Nephron progenitor cell (in vitro differentiated cells): ENCODE data around the gene OLFML2A.

Source experiments
- DNase-seq: peaks from one replicate; pipeline ENCODE4 v3.0.0; 2021
- H3K27ac Mint-ChIP-seq: 2 replicates; pipeline ENCODE4 v1.8.0; 2021; ENCODE audit warnings: mild to moderate bottlenecking, moderate library complexity, mixed read lengths
- H3K27me3 Mint-ChIP-seq: 2 replicates; pipeline ENCODE4 v1.8.0; 2021; ENCODE audit warnings: mild to moderate bottlenecking, low read depth, mixed read lengths; ENCODE audit not compliant: poor library complexity
- H3K36me3 Mint-ChIP-seq: 2 replicates; pipeline ENCODE4 v1.8.0; 2021; ENCODE audit warnings: low read depth, mixed read lengths
- H3K4me1 Mint-ChIP-seq: 2 replicates; pipeline ENCODE4 v1.8.0; 2021; ENCODE audit warnings: mixed read lengths
- H3K4me3 Mint-ChIP-seq: 2 replicates; pipeline ENCODE4 v1.8.0; 2021; ENCODE audit warnings: mild to moderate bottlenecking, moderate library complexity, mixed read lengths
- H3K9me3 Mint-ChIP-seq: 2 replicates; pipeline ENCODE4 v1.8.0; 2021; ENCODE audit warnings: mild to moderate bottlenecking, moderate library complexity, mixed read lengths
- TF ChIP-seq, protein P1 (sequence below): fragments of 200-600 bp; sonication (generic); IDR thresholded peaks from 2 replicates; pipeline ENCODE4 v1.5.0; 2021; ENCODE audit warnings: antibody characterized with exemption

Gene OLFML2A

DNA sequence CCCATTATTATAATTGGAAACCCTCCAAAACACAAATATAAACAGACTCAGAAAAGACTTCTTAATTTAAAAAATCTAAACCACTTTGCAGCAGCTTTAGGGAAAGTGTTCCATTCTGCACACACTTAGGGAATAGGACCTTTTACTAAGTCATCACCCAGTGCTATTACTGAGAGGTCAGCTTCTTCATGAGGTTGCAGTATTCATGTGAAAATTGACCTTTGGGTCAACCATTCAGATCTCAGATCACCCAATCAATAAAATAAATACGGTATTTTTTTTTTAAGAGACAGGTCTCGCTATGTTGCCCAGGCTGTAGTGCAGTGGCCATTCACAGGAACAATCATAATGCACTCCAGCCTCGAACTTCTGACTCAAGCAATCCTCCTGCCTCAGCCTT, 27.6 kb upstream of the OLFML2A start:
- TF ChIP-seq, protein P1, sequence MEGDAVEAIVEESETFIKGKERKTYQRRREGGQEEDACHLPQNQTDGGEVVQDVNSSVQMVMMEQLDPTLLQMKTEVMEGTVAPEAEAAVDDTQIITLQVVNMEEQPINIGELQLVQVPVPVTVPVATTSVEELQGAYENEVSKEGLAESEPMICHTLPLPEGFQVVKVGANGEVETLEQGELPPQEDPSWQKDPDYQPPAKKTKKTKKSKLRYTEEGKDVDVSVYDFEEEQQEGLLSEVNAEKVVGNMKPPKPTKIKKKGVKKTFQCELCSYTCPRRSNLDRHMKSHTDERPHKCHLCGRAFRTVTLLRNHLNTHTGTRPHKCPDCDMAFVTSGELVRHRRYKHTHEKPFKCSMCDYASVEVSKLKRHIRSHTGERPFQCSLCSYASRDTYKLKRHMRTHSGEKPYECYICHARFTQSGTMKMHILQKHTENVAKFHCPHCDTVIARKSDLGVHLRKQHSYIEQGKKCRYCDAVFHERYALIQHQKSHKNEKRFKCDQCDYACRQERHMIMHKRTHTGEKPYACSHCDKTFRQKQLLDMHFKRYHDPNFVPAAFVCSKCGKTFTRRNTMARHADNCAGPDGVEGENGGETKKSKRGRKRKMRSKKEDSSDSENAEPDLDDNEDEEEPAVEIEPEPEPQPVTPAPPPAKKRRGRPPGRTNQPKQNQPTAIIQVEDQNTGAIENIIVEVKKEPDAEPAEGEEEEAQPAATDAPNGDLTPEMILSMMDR = no peak
- Mint-ChIP-seq H3K9me3 (no peaks in the 10 kb centered on the region), H3K27me3 (no peaks in the 10 kb centered on the region), H3K27ac (no peak overlapping the region), H3K4me1 (peaks cover 15% of the 10 kb centered on the region), H3K4me3 (no peak overlapping the region), H3K36me3 (peaks cover 13% of the 10 kb centered on the region)
- DNase-seq = no peak

DNA sequence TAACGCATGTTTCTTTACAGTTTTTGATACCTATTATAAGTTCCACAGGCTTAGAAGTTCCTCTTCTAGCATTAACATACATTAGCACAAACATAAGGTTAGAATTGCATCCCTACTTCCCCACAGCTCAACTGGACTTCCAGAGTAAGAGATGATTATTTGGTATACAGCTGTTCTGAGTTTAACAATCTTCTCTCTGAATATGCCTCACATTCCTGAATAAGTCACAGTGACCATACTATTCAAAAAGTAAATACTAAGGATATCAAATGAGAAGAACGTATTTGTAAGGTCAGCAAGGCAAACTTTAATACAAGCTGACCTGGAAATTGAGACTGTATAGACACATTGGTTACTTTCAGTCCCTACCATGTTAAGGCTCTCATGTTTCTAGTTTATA, 27.2 kb upstream of the OLFML2A start:
- Mint-ChIP-seq H3K4me1 (peaks cover 20% of the 10 kb centered on the region), H3K27me3 (no peaks in the 10 kb centered on the region), H3K27ac (no peak overlapping the region), H3K9me3 (no peaks in the 10 kb centered on the region), H3K36me3 (peaks cover 13% of the 10 kb centered on the region), H3K4me3 (no peak overlapping the region)
- DNase-seq = no peak
- TF ChIP-seq, protein P1 = no peak

DNA sequence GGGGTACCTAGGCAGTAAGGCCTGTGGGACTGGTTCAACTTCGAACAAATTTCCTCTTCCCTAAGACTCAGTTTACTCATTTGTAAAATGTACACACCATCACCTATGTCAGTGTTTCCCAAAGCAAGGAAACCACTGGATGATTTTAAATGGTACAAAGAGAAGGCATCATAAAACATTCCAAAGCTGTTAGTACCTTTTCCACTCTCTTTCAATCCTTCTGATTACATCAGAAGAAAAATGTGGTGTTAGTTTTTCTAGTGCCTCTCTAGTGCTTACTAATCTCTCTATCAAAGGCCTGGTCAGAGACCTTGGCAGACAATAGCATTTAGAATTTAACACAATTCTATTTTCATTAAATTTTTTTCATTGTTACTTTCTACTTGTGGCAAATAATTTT, 24.0 kb upstream of the OLFML2A start:
- no peak overlapping the region for H3K27ac Mint-ChIP-seq
- H3K36me3 Mint-ChIP-seq = peaks cover 13% of the 10 kb centered on the region
- TF ChIP-seq, protein P1 = no peak
- no peaks in the 10 kb centered on the region for H3K27me3 Mint-ChIP-seq
- DNase-seq = no peak
- no peaks in the 10 kb centered on the region for H3K9me3 Mint-ChIP-seq
- H3K4me3 Mint-ChIP-seq = no peak overlapping the region
- H3K4me1 Mint-ChIP-seq = peaks cover 44% of the 10 kb centered on the region

DNA sequence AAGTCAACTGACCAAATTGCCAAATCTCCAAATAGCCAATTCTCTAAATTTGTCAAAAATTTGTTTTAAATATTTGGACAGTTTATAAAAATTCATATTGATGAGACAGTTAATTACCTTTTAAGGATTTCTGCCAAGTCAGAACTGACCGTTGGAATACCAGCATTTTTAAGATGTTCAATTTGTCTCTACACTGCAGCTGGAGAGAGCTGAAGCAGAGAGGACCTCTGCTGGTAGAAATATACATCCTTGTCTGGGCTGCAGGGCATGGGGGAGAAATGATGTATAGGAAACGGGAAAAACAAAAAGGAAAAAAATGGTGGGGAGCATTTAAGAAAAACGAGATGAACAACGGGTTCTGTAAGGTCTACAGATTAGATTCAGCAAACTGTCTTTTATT, 22.6 kb upstream of the OLFML2A start:
- H3K27me3 Mint-ChIP-seq = no peaks in the 10 kb centered on the region
- no peak overlapping the region for H3K4me3 Mint-ChIP-seq
- no peak overlapping the region for H3K27ac Mint-ChIP-seq
- peaks cover 13% of the 10 kb centered on the region for H3K36me3 Mint-ChIP-seq
- no peak for DNase-seq
- no peaks in the 10 kb centered on the region for H3K9me3 Mint-ChIP-seq
- TF ChIP-seq, protein P1 = no peak
- peaks cover 57% of the 10 kb centered on the region for H3K4me1 Mint-ChIP-seq

DNA sequence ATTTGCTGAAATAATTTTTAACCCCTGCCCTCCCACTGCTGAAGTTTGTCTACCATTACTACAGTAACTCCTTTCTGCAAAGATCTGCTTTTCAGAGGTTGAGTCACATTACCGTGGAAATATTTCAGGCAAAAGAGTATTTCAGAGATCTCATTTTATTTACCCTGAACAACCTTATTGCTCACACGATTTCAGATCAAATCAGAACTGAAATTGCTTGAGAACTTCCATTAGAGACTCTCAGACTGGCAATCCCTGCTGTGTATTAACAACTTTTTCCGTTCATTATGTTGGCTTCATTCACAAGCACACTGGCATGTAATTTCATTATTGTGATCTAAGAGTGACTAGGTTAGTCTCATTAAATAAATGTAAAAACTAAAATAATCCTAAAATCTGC, 21.9 kb upstream of the OLFML2A start:
- no peak overlapping the region for H3K27ac Mint-ChIP-seq
- peaks cover 61% of the 10 kb centered on the region for H3K4me1 Mint-ChIP-seq
- H3K27me3 Mint-ChIP-seq = no peaks in the 10 kb centered on the region
- DNase-seq = no peak
- peaks cover 7% of the 10 kb centered on the region for H3K36me3 Mint-ChIP-seq
- H3K9me3 Mint-ChIP-seq = no peaks in the 10 kb centered on the region
- TF ChIP-seq, protein P1 = no peak
- no peak overlapping the region for H3K4me3 Mint-ChIP-seq

DNA sequence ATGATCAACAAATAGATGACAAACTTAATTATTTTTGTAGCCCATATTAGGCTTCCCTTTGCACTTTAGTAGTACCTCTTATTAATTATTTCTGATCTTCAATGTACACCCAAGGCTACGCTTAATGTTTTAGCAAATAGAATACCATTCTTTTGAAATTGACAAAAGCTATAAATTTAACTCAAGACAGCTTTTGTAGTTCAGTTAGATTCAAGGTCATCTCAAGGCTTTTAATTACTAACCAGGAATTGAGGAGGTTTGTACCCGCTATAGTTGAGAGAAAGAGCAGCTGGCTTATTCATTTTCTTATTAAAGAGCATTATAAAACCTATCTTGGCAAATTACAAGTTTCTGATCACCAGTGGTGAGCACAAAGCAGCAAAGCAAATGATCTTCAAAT, 20.9 kb upstream of the OLFML2A start:
- H3K27ac Mint-ChIP-seq = no peak overlapping the region
- H3K4me1 Mint-ChIP-seq = peaks cover 67% of the 10 kb centered on the region
- no peaks in the 10 kb centered on the region for H3K27me3 Mint-ChIP-seq
- H3K9me3 Mint-ChIP-seq = no peaks in the 10 kb centered on the region
- H3K4me3 Mint-ChIP-seq = peak overlapping the region; percentile 26
- TF ChIP-seq, protein P1 = no peak
- H3K36me3 Mint-ChIP-seq = peaks cover 3% of the 10 kb centered on the region
- no peak for DNase-seq
